Ascending aorta (tissue), 2 donors: ENCODE results near the gene RGS6. TPM values are rescaled to one million over a fixed set of nuclear protein-coding genes. Genes with fewer than 3 reads are reported as not detected.

Experiments used
- DNase-seq, 2 donors: peaks; one replicate each; pipeline ENCODE4 v3.0.0-alpha.2; 2019; ENCODE audit warnings: low spot score in 2 of 2
- H3K27ac ChIP-seq, 2 donors: fragments of 200-600 bp; sonication (generic); one replicate each; pipeline ENCODE4 v1.5.1; 2016 to 2017; ENCODE audit warnings: mild to moderate bottlenecking in 1 of 2
- H3K27me3 ChIP-seq: fragments of 200-600 bp; sonication (generic); one replicate; pipeline ENCODE4 v1.5.1; 2017
- H3K36me3 ChIP-seq, 2 donors: fragments of 200-600 bp; sonication (generic); one replicate each; pipeline ENCODE4 v1.5.1; 2016
- H3K4me1 ChIP-seq, 2 donors: fragments of 200-600 bp; sonication (generic); one replicate each; pipeline ENCODE4 v1.5.1; 2016 to 2017; ENCODE audit warnings: mild to moderate bottlenecking in 1 of 2
- H3K4me3 ChIP-seq, 2 donors: fragments of 200-600 bp; sonication (generic); one replicate each; pipeline ENCODE4 v1.5.1; 2016 to 2017; ENCODE audit warnings: mild to moderate bottlenecking in 1 of 2
- H3K9me3 ChIP-seq, 2 donors: fragments of 200-600 bp; sonication (generic); one replicate each; pipeline ENCODE4 v1.5.1; 2016
- CTCF ChIP-seq, 3 experiments: fragments of 200-600 bp in 2 of 3; fragments of 450-650 bp in 1 of 3; sonication (generic) in 2 of 3; IDR thresholded peaks; one replicate each; pipeline ENCODE4 v1.5.1; 2016 to 2019; ENCODE audit warnings: antibody characterized with exemption in 3 of 3, mild to moderate bottlenecking in 1 of 3, moderate library complexity in 1 of 3
- intact Hi-C: fragments of 100-400 bp; cut with DNase I; formaldehyde crosslinking; loops from one replicate; pipeline ENCODE4 v1.15.1; 2023
- total RNA-seq: library from RNA; depleted of rRNA; stranded (reverse); fragments of >200 nt; gene quantifications from one replicate; pipeline ENCODE4 v1.1.0, GENCODE V29; 2016

RGS6 gene
- total RNA-seq, 1 donor from 2014 or later = 0.11 TPM

- H3K4me3 ChIP-seq = no peak overlapping the region
- no peak for TF ChIP-seq CTCF (IDR thresholded peaks at IDR 0.05)
- no peaks in the 10 kb centered on the region for H3K27me3 ChIP-seq
- H3K36me3 ChIP-seq = no peaks in the 10 kb centered on the region
- no peak for DNase-seq
- H3K27ac ChIP-seq = no peak overlapping the region
- intact Hi-C loops = no loop called here
- no peaks in the 10 kb centered on the region for H3K9me3 ChIP-seq
- H3K4me1 ChIP-seq = no peaks in the 10 kb centered on the region
These were observed 196.4 kb downstream of the RGS6 start for GRCh38 chr14:72128629-72129028.

DNA sequence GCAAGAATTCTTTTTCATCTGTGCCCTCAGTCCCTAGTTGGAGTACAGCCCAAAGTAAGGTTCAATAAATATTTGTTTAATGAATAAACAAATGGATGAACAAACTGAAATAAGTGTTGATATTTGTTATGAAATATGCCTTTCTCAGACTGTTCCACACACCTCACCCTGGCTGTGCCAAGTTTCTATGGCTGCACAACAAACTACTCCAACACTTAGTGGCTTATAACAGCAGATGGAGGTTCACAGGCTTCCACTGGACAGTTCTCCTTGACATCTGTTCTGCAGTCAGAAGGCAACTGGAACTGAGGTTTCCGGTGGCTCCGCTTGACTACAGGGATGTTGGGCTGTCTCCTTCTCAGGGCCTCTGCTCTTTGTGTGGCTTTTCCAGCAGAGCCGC, 197.1 kb downstream of the RGS6 start:
- no peaks in the 10 kb centered on the region for H3K9me3 ChIP-seq
- no peak for TF ChIP-seq CTCF (IDR thresholded peaks at IDR 0.05)
- no peak overlapping the region for H3K4me3 ChIP-seq
- H3K27me3 ChIP-seq = no peaks in the 10 kb centered on the region
- no peaks in the 10 kb centered on the region for H3K36me3 ChIP-seq
- no peak for DNase-seq
- no peak overlapping the region for H3K27ac ChIP-seq
- intact Hi-C loops = no loop called here
- no peaks in the 10 kb centered on the region for H3K4me1 ChIP-seq

GRCh38 chr14:72141084-72141483, 208.9 kb downstream of the RGS6 start:
- no peaks in the 10 kb centered on the region for H3K4me1 ChIP-seq
- no peak for TF ChIP-seq CTCF (IDR thresholded peaks at IDR 0.05)
- H3K27me3 ChIP-seq = no peaks in the 10 kb centered on the region
- H3K9me3 ChIP-seq = no peaks in the 10 kb centered on the region
- DNase-seq = no peak
- no peaks in the 10 kb centered on the region for H3K36me3 ChIP-seq
- no peak overlapping the region for H3K27ac ChIP-seq
- H3K4me3 ChIP-seq = no peak overlapping the region
- intact Hi-C loops = no loop called here

DNA sequence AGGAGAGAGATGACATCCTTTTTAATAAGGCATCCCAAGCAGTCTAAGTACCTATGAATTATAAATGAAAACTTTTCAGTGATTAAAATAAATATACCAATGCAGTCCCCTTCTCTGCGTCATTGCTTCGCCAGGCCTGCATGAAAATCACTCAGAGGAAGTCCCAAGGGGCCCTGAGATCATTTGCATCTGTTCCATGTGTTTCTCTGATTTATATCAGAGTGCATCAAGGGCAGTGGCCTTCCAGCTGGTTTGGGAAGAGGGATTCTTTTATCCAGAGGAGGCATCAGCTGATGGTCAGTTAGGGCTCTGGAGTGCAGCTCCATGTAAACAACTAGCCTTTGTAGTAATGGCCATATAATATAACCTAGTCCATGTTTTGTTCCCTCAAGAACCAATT, 210.1 kb downstream of the RGS6 start:
- Histone ChIP-seq H3K36me3 (no peaks in the 10 kb centered on the region), H3K9me3 (no peaks in the 10 kb centered on the region), H3K27me3 (no peaks in the 10 kb centered on the region), H3K27ac (no peak overlapping the region), H3K4me1 (no peaks in the 10 kb centered on the region), H3K4me3 (no peak overlapping the region)
- intact Hi-C loops = no loop called here
- DNase-seq = no peak
- TF ChIP-seq CTCF (IDR thresholded peaks at IDR 0.05) = no peak

- no peak for TF ChIP-seq CTCF (IDR thresholded peaks at IDR 0.05)
- H3K36me3 ChIP-seq = no peaks in the 10 kb centered on the region
- no peaks in the 10 kb centered on the region for H3K27me3 ChIP-seq
- H3K4me1 ChIP-seq = no peaks in the 10 kb centered on the region
- no peak for DNase-seq
- no peak overlapping the region for H3K4me3 ChIP-seq
- intact Hi-C loops = no loop called here
- no peak overlapping the region for H3K27ac ChIP-seq
- H3K9me3 ChIP-seq = no peaks in the 10 kb centered on the region
These were observed 214.0 kb downstream of the RGS6 start for GRCh38 chr14:72146241-72146640.

GRCh38 chr14:72154645-72155378, 222.6 kb downstream of the RGS6 start:
- intact Hi-C loops = no loop called here
- Histone ChIP-seq H3K36me3 (no peaks in the 10 kb centered on the region), H3K27ac (no peak overlapping the region), H3K4me1 (no peaks in the 10 kb centered on the region), H3K4me3 (no peak overlapping the region), H3K9me3 (no peaks in the 10 kb centered on the region), H3K27me3 (no peaks in the 10 kb centered on the region)
- TF ChIP-seq CTCF (IDR thresholded peaks at IDR 0.05) = no peak
- DNase-seq = no peak
